Adipose tissue (tissue), 3 donors: ENCODE data around the gene CEP78. TPM values are rescaled to one million over a fixed set of nuclear protein-coding genes. Genes with fewer than 3 reads are reported as not detected.
"Not testable (repeated sequence)": the region's sequence is repeated elsewhere in the genome, so short reads cannot be mapped to it uniquely, and the experiment has no call there.

ENCODE experiments used
- H3K27ac ChIP-seq: one replicate; pipeline ENCODE4 v1.5.1; 2013; ENCODE audit warnings: low read depth, low read length
- WGBS, 3 donors: extraction: QIAGEN DNeasy Blood & Tissue Kit; methylation state at CpG; one replicate each; pipeline ENCODE4 v1.1.7; 2013; 5-methylcytosine and 5-hydroxymethylcytosine counted together
- polyA plus RNA-seq, 3 donors: library from polyadenylated mRNA; stranded (reverse); fragments of 200-250 nt; gene quantifications; one replicate each; pipeline ENCODE4 v1.2.3, GENCODE V29; 2013
- donor health status: healthy with polysubstance abuse.
- donor health status: Bipolar disorder and iron deficiency.
- donor health status: healthy.

CEP78 gene
- polyA plus RNA-seq, 3 donors, result 2.3 to 7.0 (median 3.2) TPM

- no peak overlapping the region for H3K27ac ChIP-seq
- WGBS, 3 donors, result 70 to 86% (median 73%) methylated on average over 3 of the region's 3 CpGs
These were observed 5.1 kb upstream of the CEP78 start for GRCh38 chr9:78230761-78231160.

DNA sequence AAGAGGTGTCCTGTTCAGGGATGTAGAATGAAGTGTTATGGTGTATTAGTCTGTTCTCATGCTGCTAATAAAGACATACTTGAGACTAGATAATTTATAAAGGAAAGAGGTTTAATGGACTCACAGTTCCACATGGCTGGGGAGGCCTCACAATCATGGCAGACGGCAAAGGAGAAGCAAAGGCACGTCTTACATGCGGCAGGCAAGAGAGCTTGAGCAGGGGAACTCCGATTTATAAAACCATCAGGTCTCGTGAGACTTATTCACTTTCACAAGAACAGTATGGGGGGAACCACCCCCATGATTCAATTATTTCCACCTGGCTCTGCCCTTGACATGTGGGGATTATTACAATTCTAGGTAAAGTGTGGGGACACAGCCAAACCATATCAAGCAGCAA lies 3.4 kb upstream of the CEP78 start:
- 88 to 97% (median 95%) methylated on average over 5 of the region's 5 CpGs for WGBS, 3 donors
- H3K27ac ChIP-seq, result not testable (repeated sequence)

DNA sequence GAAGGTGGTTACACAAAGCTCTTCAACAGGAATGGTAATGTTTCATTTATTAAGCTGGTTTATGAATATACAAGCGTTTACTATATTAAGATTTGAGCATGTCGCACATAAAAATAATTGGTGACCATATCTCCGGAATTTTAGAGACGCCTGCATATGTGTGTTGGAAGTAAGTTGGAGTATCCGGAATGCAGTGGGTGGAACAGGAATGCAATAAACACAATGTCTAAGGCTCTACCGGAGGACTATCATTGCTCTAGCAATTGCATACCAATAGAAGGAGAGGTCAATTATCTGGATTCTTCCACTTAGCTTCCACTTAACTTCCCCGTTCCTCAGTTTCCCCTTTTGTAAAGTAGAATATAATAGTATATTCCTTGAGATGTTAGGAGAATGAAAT lies 1.1 kb upstream of the CEP78 start:
- WGBS, 3 donors, result 60 to 65% (median 64%) methylated on average over 7 of the region's 7 CpGs
- no peak overlapping the region for H3K27ac ChIP-seq

DNA sequence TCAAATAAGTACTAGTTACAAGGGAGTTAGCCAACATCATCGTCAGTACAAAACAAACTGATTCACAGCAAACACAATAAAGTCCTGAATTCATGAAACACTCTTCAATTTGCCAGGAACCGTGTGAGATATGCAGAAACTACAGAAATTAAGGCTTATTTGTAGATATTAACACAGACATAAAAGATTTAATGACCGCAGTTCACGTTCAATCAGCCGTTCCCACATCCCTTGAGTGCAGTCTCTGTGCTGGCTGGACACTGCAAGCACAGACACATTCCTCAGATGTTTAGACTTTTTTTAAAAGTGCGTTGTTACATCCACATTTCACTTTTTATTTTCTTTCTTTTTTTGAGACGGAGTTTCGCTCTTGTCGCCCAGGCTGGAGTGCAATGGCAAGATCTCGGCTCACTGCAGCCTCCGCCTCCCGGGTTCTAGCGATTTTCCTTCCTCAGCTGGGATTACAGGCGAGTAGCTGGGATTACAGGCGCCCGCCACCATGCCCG lies 566 bp upstream of the CEP78 start:
- H3K27ac ChIP-seq, result no peak overlapping the region
- 1 to 3% (median 2%) methylated on average over 17 of the region's 17 CpGs for whole genome bisulfite sequencing, 3 donors

- WGBS, 3 donors, result 8 to 16% (median 8%) methylated on average over 12 of the region's 12 CpGs
- no peak overlapping the region for H3K27ac ChIP-seq
These were observed 656 bp downstream of the CEP78 start for GRCh38 chr9:78236551-78236910.

- 85 to 89% (median 88%) methylated on average over 13 of the region's 13 CpGs for WGBS, 3 donors
- no peak overlapping the region for H3K27ac ChIP-seq
These were observed 2.5 kb downstream of the CEP78 start for GRCh38 chr9:78238046-78239038.

DNA sequence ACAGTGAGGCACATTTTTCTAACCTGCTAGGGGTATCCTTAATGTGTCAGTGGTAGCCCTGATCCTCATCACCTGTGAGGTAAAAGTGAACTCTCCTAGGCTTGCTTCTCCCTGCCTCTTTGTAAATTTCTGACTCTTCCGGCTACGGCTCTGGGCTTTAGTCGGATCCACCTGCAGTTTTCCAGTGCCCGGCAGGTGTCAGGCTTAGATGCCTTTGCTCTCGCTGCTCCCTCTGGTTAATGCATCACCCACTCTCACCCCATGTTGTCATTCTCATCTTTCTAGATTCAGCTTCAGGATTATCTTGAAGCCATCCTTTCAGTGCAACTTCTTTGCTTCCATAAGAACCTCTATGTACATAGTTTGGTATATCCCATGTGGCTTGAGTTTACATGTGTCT lies 3.6 kb downstream of the CEP78 start:
- WGBS, 3 donors, result 20 to 79% (median 72%) methylated on average over 5 of the region's 5 CpGs
- H3K27ac ChIP-seq, result no peak overlapping the region

GRCh38 chr9:78242041-78242440 lies 6.2 kb downstream of the CEP78 start:
- H3K27ac ChIP-seq, result no peak overlapping the region
- 86 to 97% (median 93%) methylated on average over 4 of the region's 4 CpGs for WGBS, 3 donors

DNA sequence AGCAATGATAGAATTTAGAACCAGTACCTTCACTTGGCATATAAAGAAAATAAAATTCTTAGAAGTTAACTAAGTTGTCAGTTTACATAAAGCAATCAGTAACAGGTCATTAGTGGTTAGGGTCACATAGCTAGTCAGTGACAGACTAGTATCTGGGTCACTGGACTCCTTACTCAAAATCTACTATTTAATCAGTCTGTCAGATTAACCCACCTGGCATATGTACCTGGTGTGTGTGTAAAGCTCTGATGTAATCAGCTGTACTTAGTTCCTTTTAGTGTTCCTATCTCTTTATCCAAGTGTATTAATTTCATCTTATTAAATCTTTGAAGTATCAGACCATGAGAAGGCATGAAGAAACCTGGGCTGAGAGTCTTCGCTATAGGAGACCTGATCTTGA lies 7.3 kb downstream of the CEP78 start:
- 97 to 100% (median 98%) methylated on average over 1 of the region's 1 CpG for WGBS, 3 donors
- H3K27ac ChIP-seq, result no peak overlapping the region

GRCh38 chr9:78245401-78245800 lies 9.5 kb downstream of the CEP78 start:
- WGBS, 3 donors, result 86 to 95% (median 93%) methylated on average over 1 of the region's 1 CpG
- no peak overlapping the region for H3K27ac ChIP-seq

DNA sequence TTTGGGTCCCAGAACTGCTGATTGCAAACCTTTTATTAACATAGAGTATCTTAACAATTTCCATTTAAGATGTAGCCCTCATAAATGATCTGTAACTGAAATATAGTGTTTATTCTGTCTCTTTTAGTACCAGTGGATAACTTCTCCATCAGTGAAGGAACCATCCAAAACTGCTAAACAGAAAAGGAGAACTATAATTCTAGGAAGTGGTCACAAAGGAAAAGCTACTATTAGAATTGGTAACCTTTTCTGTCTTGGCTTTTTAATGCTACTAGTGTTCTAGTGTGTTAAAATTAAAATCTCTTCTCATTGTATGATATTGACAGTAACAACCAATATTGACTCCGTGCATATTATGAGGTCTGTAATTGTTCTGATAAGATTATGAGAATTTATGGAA lies 12.8 kb downstream of the CEP78 start:
- 69 to 94% (median 87%) methylated on average over 1 of the region's 1 CpG for WGBS, 3 donors
- no peak overlapping the region for H3K27ac ChIP-seq

GRCh38 chr9:78249542-78249941 lies 13.7 kb downstream of the CEP78 start:
- H3K27ac ChIP-seq, result no peak overlapping the region

DNA sequence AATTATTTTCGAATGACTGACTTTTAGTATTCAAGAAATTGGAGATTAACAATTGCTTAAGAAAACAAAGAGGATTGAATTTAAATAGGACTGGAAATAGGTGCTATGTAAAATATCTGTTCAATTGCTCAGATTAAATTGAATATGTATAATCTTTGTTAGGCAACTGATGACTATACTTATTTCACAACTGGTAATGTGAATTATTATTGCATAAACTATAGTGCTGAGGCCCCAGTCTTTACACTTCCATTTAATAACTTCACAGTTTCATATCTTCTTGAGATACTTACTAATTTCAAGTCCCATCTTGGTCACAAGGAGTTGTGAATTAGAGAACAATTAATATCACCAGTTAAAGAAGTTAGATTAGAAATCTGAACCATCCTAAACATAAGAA lies 16.7 kb downstream of the CEP78 start:
- no peak overlapping the region for H3K27ac ChIP-seq

DNA sequence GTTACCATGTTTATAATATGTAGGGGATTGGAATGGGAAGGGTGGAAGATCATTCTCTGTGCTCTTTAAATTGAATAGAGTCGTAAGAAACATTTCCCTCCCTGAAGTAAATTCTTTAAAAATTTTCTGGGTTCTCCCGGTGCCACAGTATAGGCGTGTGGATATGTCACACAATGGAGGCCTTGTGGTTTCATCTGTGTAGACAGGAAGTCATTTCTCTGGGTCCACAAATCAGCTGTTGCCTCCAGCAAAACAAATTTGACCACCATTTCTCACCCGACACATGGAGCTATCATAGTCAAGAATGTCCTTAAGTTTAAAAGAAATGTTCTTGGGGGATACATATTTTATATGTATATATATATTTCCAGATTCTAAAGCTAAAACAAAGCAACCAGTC lies 17.4 kb downstream of the CEP78 start:
- WGBS, 3 donors, result 77 to 86% (median 80%) methylated on average over 4 of the region's 4 CpGs
- H3K27ac ChIP-seq, result no peak overlapping the region

More for the DNA sequence above, 16.7 kb downstream of the CEP78 start:
- 94 to 99% (median 98%) methylated on average over 1 of the region's 1 CpG for WGBS, 3 donors

GRCh38 chr9:78261403-78262001 lies 25.6 kb downstream of the CEP78 start:
- 26 to 52% (median 48%) methylated on average over 2 of the region's 2 CpGs for WGBS, 3 donors
- no peak overlapping the region for H3K27ac ChIP-seq

- H3K27ac ChIP-seq, result no peak overlapping the region
- 43 to 90% (median 88%) methylated on average over 2 of the region's 2 CpGs for WGBS, 3 donors
These were observed 26.8 kb downstream of the CEP78 start for GRCh38 chr9:78262655-78263054.

DNA sequence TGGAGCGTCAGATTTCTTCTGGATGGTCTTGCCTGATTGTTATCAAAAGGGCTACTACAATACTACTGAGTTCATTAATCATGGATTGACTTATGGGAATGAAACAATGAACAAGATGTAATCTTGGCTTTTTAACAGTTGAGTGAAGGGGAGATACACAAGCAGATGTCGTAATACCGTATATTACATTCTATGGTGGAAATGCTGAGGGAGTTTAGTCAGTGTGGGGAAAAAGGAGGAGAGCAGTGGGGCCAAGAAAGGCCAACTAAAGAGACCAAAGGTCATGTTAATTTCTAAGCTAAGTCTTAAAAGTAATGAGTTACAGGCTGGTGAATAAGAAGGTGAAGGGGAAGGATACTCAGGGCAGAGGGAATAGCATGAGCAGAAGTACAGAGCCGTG lies 32.0 kb downstream of the CEP78 start:
- 94 to 96% (median 94%) methylated on average over 4 of the region's 4 CpGs for WGBS, 3 donors
- no peak overlapping the region for H3K27ac ChIP-seq

GRCh38 chr9:78269784-78270183 lies 33.9 kb downstream of the CEP78 start:
- H3K27ac ChIP-seq, result no peak overlapping the region

DNA sequence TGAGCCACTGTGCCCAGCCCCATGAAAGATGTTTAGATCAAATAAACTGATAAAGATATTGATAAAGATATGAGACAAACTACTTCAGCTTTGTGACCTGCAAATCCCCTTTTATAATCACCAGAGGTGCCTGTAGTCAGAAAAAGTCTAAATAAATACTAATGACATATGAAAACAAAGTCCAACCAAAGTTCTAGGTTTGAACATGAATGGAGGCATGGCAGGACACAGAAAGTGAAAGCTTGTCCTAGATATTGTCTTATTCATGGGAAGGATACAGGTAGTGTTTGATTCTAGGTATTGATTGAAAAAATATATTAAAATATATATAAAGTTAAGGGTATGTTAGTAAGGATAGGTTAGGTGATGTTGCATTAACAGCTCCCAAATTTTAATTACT lies 36.4 kb downstream of the CEP78 start:
- no peak overlapping the region for H3K27ac ChIP-seq

GRCh38 chr9:78273761-78274160 lies 37.9 kb downstream of the CEP78 start:
- WGBS, 3 donors, result 96 to 99% (median 98%) methylated on average over 3 of the region's 3 CpGs
- no peak overlapping the region for H3K27ac ChIP-seq
